Measurements from ENCODE around the gene FMNL1.

- TF ChIP-seq CTCF (IDR thresholded peaks at IDR 0.05) (peak in 1 of 6 experiments; percentile 9), POLR2A (IDR thresholded peaks at IDR 0.05) (no peak)
Measured at GRCh38 chr17:45256114-45256966, 34.7 kb downstream of the FMNL1 start.
